SK-N-SH treated with all-trans-retinoic acid at 6 μM for 48 hours (cell line): ENCODE data around the gene IMMP2L.

ENCODE experiments used
- ARNTL ChIP-seq: fragments of 450-650 bp; formaldehyde crosslinking; IDR thresholded peaks from 2 replicates; pipeline ENCODE4 v1.5.0; 2020; ENCODE audit warnings: low read depth, mild to moderate bottlenecking, moderate library complexity, borderline replicate concordance
- BACH2 ChIP-seq: fragments of 250-450 bp; sonication (Bioruptor Pico); IDR thresholded peaks from 2 replicates; pipeline ENCODE4 v1.9.0; 2021; ENCODE audit warnings: mild to moderate bottlenecking, borderline replicate concordance
- CSDC2 ChIP-seq: fragments of 250-450 bp; sonication (Bioruptor Pico); IDR thresholded peaks from 2 replicates; pipeline ENCODE4 v1.5.0; 2020; ENCODE audit warnings: mild to moderate bottlenecking, moderate library complexity
- ISL1 ChIP-seq: fragments of 250-450 bp; sonication (Bioruptor Pico); IDR thresholded peaks from 2 replicates; pipeline ENCODE4 v2.1.2; 2022; ENCODE audit warnings: mild to moderate bottlenecking, moderate library complexity
- OSR1 ChIP-seq: fragments of 250-450 bp; sonication (Bioruptor Pico); IDR thresholded peaks from 2 replicates; pipeline ENCODE4 v1.8.0; 2022; ENCODE audit warnings: moderate library complexity, mild to moderate bottlenecking, inconsistent platforms
- PATZ1 ChIP-seq: fragments of 250-450 bp; sonication (Bioruptor Pico); IDR thresholded peaks from 2 replicates; pipeline ENCODE4 v1.8.0; 2020; ENCODE audit warnings: mild to moderate bottlenecking, moderate library complexity, borderline replicate concordance
- RARB ChIP-seq: fragments of 250-450 bp; sonication (Bioruptor Pico); IDR thresholded peaks from 2 replicates; pipeline ENCODE4 v1.8.0; 2021; ENCODE audit warnings: mild to moderate bottlenecking, moderate library complexity
- TCF4 ChIP-seq: fragments of 250-450 bp; sonication (Bioruptor Pico); IDR thresholded peaks from 2 replicates; pipeline ENCODE4 v1.8.0; 2021; ENCODE audit warnings: mild to moderate bottlenecking, moderate library complexity, borderline replicate concordance
- TSHZ2 ChIP-seq: fragments of 250-450 bp; sonication (Bioruptor Pico); IDR thresholded peaks from 2 replicates; pipeline ENCODE4 v1.5.0; 2020; ENCODE audit warnings: mild to moderate bottlenecking, moderate library complexity
- ZFP30 ChIP-seq: fragments of 450-650 bp; formaldehyde crosslinking; IDR thresholded peaks from 2 replicates; pipeline ENCODE4 v1.5.0; 2022; ENCODE audit warnings: mild to moderate bottlenecking, moderate library complexity
- ZNF565 ChIP-seq: fragments of 450-650 bp; formaldehyde crosslinking; conservative IDR thresholded peaks from 2 replicates; pipeline ENCODE4 v1.5.0; 2020; ENCODE audit warnings: low read depth, mild to moderate bottlenecking, moderate library complexity
- ZNF8 ChIP-seq: fragments of 450-650 bp; formaldehyde crosslinking; IDR thresholded peaks from 2 replicates; pipeline ENCODE4 v1.5.0; 2020; ENCODE audit warnings: mild to moderate bottlenecking, moderate library complexity

DNA sequence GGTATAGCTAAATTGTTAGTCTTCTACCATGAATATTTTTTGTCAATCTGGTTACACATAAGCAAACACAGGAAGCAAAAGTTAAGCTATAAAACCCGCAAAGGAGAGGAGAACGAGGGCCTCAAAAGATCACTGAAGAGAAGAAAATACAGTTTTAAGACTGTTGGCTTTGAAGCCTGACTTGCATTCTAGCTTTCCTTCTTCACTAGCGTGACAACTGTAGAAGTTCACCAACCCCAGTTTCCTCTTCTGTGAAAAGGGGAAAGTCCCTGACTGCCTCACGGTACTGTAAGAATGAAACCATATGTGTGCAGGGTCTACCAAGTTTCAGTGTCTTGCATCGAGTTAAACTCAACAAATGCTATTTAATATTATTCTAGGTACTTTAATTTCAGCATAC is 478.9 kb downstream of the IMMP2L start:
- TF ChIP-seq ZNF565 = no peak
- no peak for TF ChIP-seq RARB
- TF ChIP-seq TSHZ2 = no peak
- TF ChIP-seq OSR1 (CRISPR knock-in tag) = no peak
- no peak for TF ChIP-seq ZNF8 (CRISPR knock-in tag)
- TF ChIP-seq PATZ1 (CRISPR knock-in tag) = no peak
- TF ChIP-seq BACH2 (CRISPR knock-in tag) = no peak
- no peak for TF ChIP-seq TCF4 (CRISPR knock-in tag)
- TF ChIP-seq ISL1 (CRISPR knock-in tag) = no peak
- TF ChIP-seq CSDC2 (CRISPR knock-in tag) = no peak
- no peak for TF ChIP-seq ZFP30
- no peak for TF ChIP-seq ARNTL
